ENCODE data around the gene MYL4. TPM values are rescaled to one million over a fixed set of nuclear protein-coding genes. Genes with fewer than 3 reads are reported as not detected.

Gene MYL4
- total and polyA plus RNA-seq, 2 of the 8 experiments (the other 6 are each of a cell fraction or from before 2014, with no cell fraction given): 0.12 TPM; not detected in 1

DNA sequence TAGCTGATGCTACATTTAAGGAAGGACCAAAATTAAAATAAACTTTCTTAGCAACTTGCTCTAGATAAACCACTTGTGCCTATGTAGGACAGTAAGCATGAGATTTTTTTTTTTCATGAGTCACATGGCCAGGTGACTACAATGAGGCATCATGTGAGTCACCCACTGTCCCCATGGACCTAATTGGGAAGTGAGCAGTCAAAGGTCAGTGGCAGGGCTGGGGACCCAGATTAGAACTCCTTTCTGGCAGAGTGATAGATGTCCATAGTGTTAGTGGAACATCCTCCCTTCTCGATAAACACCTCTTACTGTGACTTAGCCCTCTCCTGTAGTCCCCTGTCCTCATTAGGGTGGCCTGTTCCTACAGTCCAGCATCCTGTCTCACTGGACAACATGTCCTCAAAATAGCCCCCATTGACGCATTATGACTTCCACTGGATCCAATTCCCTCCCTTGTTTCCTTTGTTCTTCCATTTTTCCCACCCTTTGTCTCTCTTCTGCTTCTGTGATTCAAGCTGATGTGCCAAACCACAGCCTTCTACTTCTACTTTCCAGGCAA is 56.9 kb downstream of the MYL4 start (continued):
- TF ChIP-seq HDAC6 (IDR thresholded peaks at IDR 0.05; ENCODE audit: low read depth, low read length) (no peak), NRF1 (IDR thresholded peaks at IDR 0.05; ENCODE audit: low read depth, low read length) (no peak), TBP (IDR thresholded peaks at IDR 0.05; ENCODE audit: low read depth, low read length) (no peak), CTBP2 (IDR thresholded peaks at IDR 0.05; ENCODE audit: borderline replicate concordance, insufficient read depth, insufficient read length, low read length) (no peak)
